ENCODE data around the gene PLA2G6.
A peak's percentile ranks its signal among the peaks of the same experiment; 100 is the strongest.

Gene PLA2G6

GRCh38 chr22:38218661-38219622 is 37.3 kb upstream of the PLA2G6 start:
- peak overlapping the region in 1 of 2 donors; percentile 10 for H3K4me3 Mint-ChIP-seq
- no peak for DNase-seq
- H3K27ac Mint-ChIP-seq, result peak overlapping the region; percentile 6 to 62
- ATAC-seq, result no peak
- peaks cover 37% of the 10 kb centered on the region for H3K4me1 Mint-ChIP-seq
- no peaks in the 10 kb centered on the region for H3K27me3 Mint-ChIP-seq
- no peaks in the 10 kb centered on the region for H3K9me3 Mint-ChIP-seq

- Mint-ChIP-seq H3K27me3 (no peaks in the 10 kb centered on the region), H3K27ac (peak overlapping the region in 1 of 2 donors; percentile 29), H3K9me3 (no peaks in the 10 kb centered on the region), H3K4me3 (peak overlapping the region; percentile 4 to 50), H3K4me1 (peaks cover 44% of the 10 kb centered on the region)
- DNase-seq (no peak), ATAC-seq (no peak)
These were observed 33.8 kb upstream of the PLA2G6 start for GRCh38 chr22:38215156-38216038.

- Mint-ChIP-seq H3K27ac (no peak overlapping the region), H3K4me1 (peaks cover 46% of the 10 kb centered on the region), H3K9me3 (no peaks in the 10 kb centered on the region), H3K27me3 (no peaks in the 10 kb centered on the region), H3K4me3 (peak overlapping the region; percentile 4 to 50)
- DNase-seq (peak; percentile 44 to 48), ATAC-seq (peak; percentile 59)
These were observed 32.8 kb upstream of the PLA2G6 start for GRCh38 chr22:38214302-38215056.

- peaks cover 44% of the 10 kb centered on the region for H3K4me1 Mint-ChIP-seq
- no peak overlapping the region for H3K27ac Mint-ChIP-seq
These were observed 32.3 kb upstream of the PLA2G6 start for GRCh38 chr22:38213990-38214301.

GRCh38 chr22:38213319-38213989 is 31.8 kb upstream of the PLA2G6 start:
- DNase-seq (no peak), ATAC-seq (no peak)
- Mint-ChIP-seq H3K4me1 (peaks cover 44% of the 10 kb centered on the region), H3K9me3 (no peaks in the 10 kb centered on the region), H3K27me3 (no peaks in the 10 kb centered on the region), H3K4me3 (no peak overlapping the region), H3K27ac (peak overlapping the region in 1 of 2 donors; percentile 13)

More at GRCh38 chr22:38213990-38214301, 32.3 kb upstream of the PLA2G6 start:
- no peak for DNase-seq
- Mint-ChIP-seq H3K9me3 (no peaks in the 10 kb centered on the region), H3K4me3 (peak overlapping the region in 1 of 2 donors; percentile 38), H3K27me3 (no peaks in the 10 kb centered on the region)
- no peak for ATAC-seq

GRCh38 chr22:38212442-38212841 is 30.8 kb upstream of the PLA2G6 start:
- H3K9me3 Mint-ChIP-seq, result no peaks in the 10 kb centered on the region
- no peaks in the 10 kb centered on the region for H3K27me3 Mint-ChIP-seq
- no peak for ATAC-seq
- no peak overlapping the region for H3K27ac Mint-ChIP-seq
- H3K4me1 Mint-ChIP-seq, result peaks cover 44% of the 10 kb centered on the region
- no peak overlapping the region for H3K4me3 Mint-ChIP-seq
- no peak for DNase-seq

GRCh38 chr22:38211556-38211955 is 29.9 kb upstream of the PLA2G6 start:
- Mint-ChIP-seq H3K27ac (no peak overlapping the region), H3K4me1 (peaks cover 44% of the 10 kb centered on the region)

GRCh38 chr22:38208551-38208968 is 26.9 kb upstream of the PLA2G6 start:
- peaks cover 51% of the 10 kb centered on the region for H3K4me1 Mint-ChIP-seq
- no peak overlapping the region for H3K27ac Mint-ChIP-seq

More at GRCh38 chr22:38211556-38211955, 29.9 kb upstream of the PLA2G6 start:
- ATAC-seq, result no peak
- no peaks in the 10 kb centered on the region for H3K9me3 Mint-ChIP-seq
- no peaks in the 10 kb centered on the region for H3K27me3 Mint-ChIP-seq
- no peak for DNase-seq
- H3K4me3 Mint-ChIP-seq, result no peak overlapping the region

GRCh38 chr22:38207898-38208432 is 26.3 kb upstream of the PLA2G6 start:
- peaks cover 52% of the 10 kb centered on the region for H3K4me1 Mint-ChIP-seq
- DNase-seq, result no peak
- no peaks in the 10 kb centered on the region for H3K27me3 Mint-ChIP-seq
- H3K9me3 Mint-ChIP-seq, result no peaks in the 10 kb centered on the region
- H3K27ac Mint-ChIP-seq, result no peak overlapping the region
- no peak for ATAC-seq
- no peak overlapping the region for H3K4me3 Mint-ChIP-seq

More at GRCh38 chr22:38208551-38208968, 26.9 kb upstream of the PLA2G6 start:
- no peak for ATAC-seq
- H3K27me3 Mint-ChIP-seq, result no peaks in the 10 kb centered on the region
- no peak for DNase-seq
- no peak overlapping the region for H3K4me3 Mint-ChIP-seq
- H3K9me3 Mint-ChIP-seq, result no peaks in the 10 kb centered on the region

GRCh38 chr22:38205261-38206128 is 23.9 kb upstream of the PLA2G6 start:
- Mint-ChIP-seq H3K27me3 (no peaks in the 10 kb centered on the region), H3K4me1 (peaks cover 67% of the 10 kb centered on the region), H3K4me3 (no peak overlapping the region), H3K9me3 (no peaks in the 10 kb centered on the region), H3K27ac (no peak overlapping the region)
- ATAC-seq (no peak), DNase-seq (no peak)

- Mint-ChIP-seq H3K27me3 (no peaks in the 10 kb centered on the region), H3K4me3 (peak overlapping the region; percentile 1 to 10), H3K4me1 (peaks cover 61% of the 10 kb centered on the region)
These were observed 23.2 kb upstream of the PLA2G6 start for GRCh38 chr22:38204784-38205183.

GRCh38 chr22:38203855-38204514 is 22.4 kb upstream of the PLA2G6 start:
- ATAC-seq (no peak), DNase-seq (no peak)
- Mint-ChIP-seq H3K4me1 (peaks cover 61% of the 10 kb centered on the region), H3K4me3 (peak overlapping the region; percentile 87 to 89), H3K27me3 (no peaks in the 10 kb centered on the region), H3K27ac (no peak overlapping the region), H3K9me3 (no peaks in the 10 kb centered on the region)

More at GRCh38 chr22:38204784-38205183, 23.2 kb upstream of the PLA2G6 start:
- Mint-ChIP-seq H3K27ac (peak overlapping the region; percentile 3 to 19), H3K9me3 (no peaks in the 10 kb centered on the region)
- peak in 1 of 2 donors; percentile 50 for DNase-seq
- ATAC-seq, result peak; percentile 11

- Mint-ChIP-seq H3K27ac (peak overlapping the region; percentile 79 to 84), H3K4me1 (peaks cover 54% of the 10 kb centered on the region), H3K27me3 (no peaks in the 10 kb centered on the region), H3K4me3 (peak overlapping the region; percentile 87 to 89), H3K9me3 (no peaks in the 10 kb centered on the region)
- DNase-seq (peak; percentile 34 to 41), ATAC-seq (peak; percentile 8)
These were observed 21.6 kb upstream of the PLA2G6 start for GRCh38 chr22:38203090-38203810.

Data from stimulated activated naive CD8-positive, alpha-beta T cell treated with anti-CD3 and anti-CD28 coated beads, Interleukin-15, amount 100 ng/mL, for 72 hours (primary cell).